PFSK-1 (cell line): ENCODE measurements around the gene AIF1L.

Experiments used
- REST ChIP-seq, 2 experiments: IDR thresholded peaks; 2 replicates each; pipeline versions ENCODE4 v1.6.1 to v1.8.0; 2011 to 2012; ENCODE audit warnings: low read depth in 2 of 2, low read length in 2 of 2, control low read depth in 1 of 2, inconsistent platforms in 1 of 2, mild to moderate bottlenecking in 1 of 2, moderate library complexity in 1 of 2; ENCODE audit not compliant: insufficient read depth in 1 of 2
- SIN3A ChIP-seq: IDR thresholded peaks from 2 replicates; pipeline ENCODE4 v1.6.1; 2012; ENCODE audit warnings: mild to moderate bottlenecking, low read length, moderate library complexity, borderline replicate concordance; ENCODE audit not compliant: insufficient read depth
- TAF1 ChIP-seq: IDR thresholded peaks from 2 replicates; pipeline ENCODE4 v1.6.1; 2012; ENCODE audit warnings: low read length, control low read depth, borderline replicate concordance; ENCODE audit not compliant: insufficient read depth

- TF ChIP-seq REST (IDR thresholded peaks at IDR 0.05; ENCODE audit: insufficient read depth in 1 of 2, low read depth in 2 of 2, low read length in 2 of 2) (no peak), SIN3A (no peak), TAF1 (no peak)
These were observed 44.2 kb downstream of the AIF1L start for GRCh38 chr9:131140550-131140949.
